Hematopoietic multipotent progenitor cell treated with erythropoietin and hydrocortisone succinate and interleukin-3 and kit ligand, for 15 days (in vitro differentiated cells): ENCODE measurements around the gene CKAP5.
"Not testable (repeated sequence)": the region's sequence is repeated elsewhere in the genome, so short reads cannot be mapped to it uniquely, and the experiment has no call there.

ENCODE experiments used
- DNase-seq: peaks from one replicate; pipeline ENCODE4 v3.0.0-alpha.2; 2015; ENCODE audit warnings: low spot score

Gene CKAP5

GRCh38 chr11:46725338-46726205 is 120.5 kb downstream of the CKAP5 start:
- DNase-seq = no peak

DNA sequence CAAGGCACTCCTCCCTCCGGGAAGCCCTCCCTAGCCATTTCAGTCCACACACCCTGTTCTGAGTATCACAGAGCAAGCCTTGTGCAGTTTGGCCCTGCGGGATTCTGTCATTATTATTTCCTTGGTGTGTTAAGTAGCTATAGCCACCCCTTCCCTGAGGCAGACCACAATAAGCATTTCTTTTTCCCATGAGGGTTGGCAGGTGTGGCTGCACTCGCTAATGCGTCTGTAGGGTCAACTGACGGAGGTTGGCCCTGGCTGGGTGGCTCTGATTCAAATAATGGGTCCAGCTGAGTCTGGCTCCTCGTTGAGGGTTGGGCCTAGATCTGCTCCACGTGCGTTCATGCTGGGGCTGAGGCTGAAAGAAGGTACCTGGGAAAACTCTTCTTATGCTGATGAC is 122.0 kb downstream of the CKAP5 start:
- no peak for DNase-seq

GRCh38 chr11:46723359-46723680 is 122.8 kb downstream of the CKAP5 start:
- no peak for DNase-seq

DNA sequence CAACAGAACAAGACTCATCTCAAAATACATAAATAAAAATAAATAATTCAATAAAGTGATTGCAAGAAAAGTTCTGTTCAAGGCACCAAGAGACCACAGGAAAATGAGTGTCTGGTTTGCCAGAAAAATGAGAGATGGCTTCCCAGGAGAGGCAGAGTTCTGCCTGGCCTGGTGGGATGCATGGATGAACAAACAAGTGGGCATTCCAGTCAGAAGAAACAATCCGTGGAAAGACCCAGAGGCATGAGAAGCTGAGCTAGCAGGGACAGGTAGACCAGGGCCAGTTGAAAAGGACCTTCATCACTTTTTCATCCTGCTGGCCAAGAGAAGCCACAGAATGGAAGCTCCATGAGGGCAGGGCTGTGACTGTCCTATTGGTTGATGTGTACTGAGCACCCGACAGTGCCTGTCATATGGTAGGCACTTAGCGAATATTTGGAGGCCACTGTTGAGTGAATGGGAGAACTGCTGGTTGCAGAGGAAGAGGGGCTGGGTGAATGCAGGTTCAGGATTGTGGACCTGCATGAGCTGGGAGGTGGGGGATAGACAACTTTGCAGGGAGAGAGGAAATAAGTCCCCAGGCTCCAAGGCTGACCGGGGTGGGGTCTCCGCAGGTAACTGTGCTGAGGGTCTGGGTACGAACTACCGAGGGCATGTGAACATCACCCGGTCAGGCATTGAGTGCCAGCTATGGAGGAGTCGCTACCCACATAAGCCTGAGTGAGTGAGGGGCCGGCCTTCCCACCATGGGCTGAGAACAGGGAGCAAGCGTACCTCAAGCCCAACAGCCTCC is 123.3 kb downstream of the CKAP5 start:
- no peak for DNase-seq

GRCh38 chr11:46721286-46721685 is 124.8 kb downstream of the CKAP5 start:
- no peak for DNase-seq

- no peak for DNase-seq
Measured at GRCh38 chr11:46719543-46720218, 126.4 kb downstream of the CKAP5 start.

DNA sequence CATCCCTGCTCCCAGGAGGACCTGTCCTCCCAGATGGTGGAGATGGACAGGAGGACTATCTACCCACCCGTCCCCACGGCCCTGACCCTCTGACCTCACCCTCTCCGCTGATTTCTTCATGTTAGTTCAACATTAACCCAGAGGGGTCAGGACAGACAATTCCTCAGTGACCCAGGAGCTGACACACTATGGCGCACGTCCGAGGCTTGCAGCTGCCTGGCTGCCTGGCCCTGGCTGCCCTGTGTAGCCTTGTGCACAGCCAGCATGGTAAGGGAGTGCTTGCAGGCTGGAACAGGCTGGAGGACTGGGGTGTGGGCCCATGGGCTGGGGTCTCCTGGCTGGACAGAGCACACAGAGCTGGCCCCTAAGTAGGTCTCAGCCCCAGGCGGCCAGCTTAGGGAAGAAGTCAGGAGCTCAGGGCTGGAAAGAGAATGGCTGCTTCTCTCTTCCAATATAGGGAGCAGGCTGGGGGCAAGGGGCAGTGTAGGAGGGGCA is 127.0 kb downstream of the CKAP5 start, which contains the start of gene F2:
Gene F2, plus strand, starts transcription at position 166 of the 495 bp plus-strand sequence. Its CDS starts 23 bp downstream, at position 189.
- no peak for DNase-seq

GRCh38 chr11:46718155-46719019 is 127.7 kb downstream of the CKAP5 start:
- no peak for DNase-seq

DNA sequence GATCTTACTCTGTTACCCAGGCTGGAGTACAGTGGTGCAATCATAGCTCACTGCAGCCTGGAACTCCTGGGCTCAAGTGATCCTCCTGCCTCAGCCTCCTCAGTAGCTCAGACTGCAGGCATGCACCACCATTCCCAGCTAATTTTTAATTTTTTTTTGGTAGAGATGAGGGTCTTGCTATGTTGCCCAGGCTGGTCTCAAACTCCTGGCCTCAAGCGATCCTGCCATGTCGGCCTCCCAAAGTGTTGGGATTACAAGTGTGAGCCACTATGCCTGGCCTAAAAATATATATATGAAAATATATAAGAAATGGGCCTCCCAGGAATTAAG is 128.3 kb downstream of the CKAP5 start:
- DNase-seq = not testable (repeated sequence)

DNA sequence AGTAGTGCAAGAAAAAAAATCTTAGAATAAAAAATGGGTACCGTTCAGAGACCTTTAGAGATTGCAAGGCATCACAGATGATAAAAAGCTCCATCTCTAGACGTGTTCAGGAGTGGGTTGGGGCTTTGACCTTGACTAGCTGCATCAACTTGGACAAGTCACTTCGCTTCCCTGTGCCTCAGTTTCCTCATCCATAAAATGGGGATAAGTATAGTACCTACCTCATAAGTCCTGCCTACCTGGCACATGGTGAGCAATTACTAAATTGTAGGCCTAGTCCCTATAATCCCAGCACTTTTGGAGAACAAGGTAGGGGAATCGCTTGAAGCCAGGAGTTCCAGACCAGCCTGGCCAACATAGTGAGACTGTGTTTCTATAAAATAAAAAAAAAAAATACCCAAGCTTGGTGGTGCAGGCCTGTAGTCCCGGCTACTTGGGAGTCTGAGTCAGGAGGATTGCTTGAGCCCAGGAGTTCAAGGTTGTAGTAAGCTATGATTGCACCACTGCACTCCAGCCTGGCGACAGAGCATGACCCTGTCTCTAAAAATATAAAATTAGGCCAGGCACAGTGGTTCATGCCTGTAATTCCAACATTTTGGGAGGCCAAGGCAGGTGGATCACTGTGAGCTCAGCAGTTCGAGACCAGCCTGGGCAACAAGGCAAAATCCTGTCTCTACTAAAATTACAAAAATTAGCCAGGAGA is 133.1 kb downstream of the CKAP5 start:
- DNase-seq = no peak

DNA sequence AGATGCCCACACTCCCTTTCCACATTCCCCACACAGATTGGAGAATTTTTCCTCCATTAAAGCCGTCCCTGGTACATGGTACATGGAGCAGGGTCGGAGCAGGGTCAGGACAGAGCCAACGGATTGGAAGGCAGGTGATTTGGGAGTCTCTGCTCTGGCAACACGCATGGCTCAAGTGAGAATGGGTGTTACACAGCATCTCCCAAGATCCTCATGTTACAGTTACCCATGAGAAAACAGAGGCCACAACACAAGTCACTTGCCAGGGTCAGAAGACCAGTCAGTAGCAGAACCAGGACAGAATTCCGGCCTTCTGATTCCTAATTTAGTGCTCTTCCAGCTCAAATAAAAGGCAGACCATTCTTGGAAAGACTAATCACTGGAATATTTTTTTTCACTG is 134.8 kb downstream of the CKAP5 start:
- DNase-seq = no peak

- DNase-seq = no peak
Measured at GRCh38 chr11:46710821-46711269, 135.2 kb downstream of the CKAP5 start.

- not testable (repeated sequence) for DNase-seq
Measured at GRCh38 chr11:46709351-46709750, 136.7 kb downstream of the CKAP5 start.

GRCh38 chr11:46706886-46707285 is 139.2 kb downstream of the CKAP5 start:
- DNase-seq = no peak

DNA sequence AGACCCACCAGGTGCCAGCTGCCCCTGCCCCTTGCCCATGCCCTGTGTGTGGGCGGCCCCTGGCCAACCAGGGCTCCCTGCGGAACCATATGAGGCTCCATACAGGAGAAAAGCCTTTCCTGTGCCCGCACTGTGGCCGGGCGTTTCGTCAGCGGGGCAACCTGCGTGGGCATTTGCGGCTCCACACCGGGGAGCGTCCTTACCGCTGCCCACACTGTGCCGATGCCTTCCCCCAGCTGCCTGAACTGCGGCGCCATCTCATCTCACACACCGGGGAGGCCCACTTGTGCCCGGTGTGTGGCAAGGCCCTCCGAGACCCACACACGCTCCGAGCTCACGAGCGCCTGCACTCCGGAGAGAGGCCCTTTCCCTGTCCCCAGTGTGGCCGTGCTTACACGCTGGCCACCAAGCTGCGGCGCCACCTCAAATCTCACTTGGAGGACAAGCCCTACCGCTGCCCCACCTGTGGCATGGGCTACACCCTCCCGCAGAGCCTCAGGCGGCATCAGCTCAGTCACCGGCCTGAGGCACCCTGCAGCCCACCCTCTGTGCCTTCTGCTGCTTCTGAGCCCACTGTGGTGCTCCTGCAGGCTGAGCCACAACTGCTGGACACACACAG is 140.9 kb downstream of the CKAP5 start:
- no peak for DNase-seq

DNA sequence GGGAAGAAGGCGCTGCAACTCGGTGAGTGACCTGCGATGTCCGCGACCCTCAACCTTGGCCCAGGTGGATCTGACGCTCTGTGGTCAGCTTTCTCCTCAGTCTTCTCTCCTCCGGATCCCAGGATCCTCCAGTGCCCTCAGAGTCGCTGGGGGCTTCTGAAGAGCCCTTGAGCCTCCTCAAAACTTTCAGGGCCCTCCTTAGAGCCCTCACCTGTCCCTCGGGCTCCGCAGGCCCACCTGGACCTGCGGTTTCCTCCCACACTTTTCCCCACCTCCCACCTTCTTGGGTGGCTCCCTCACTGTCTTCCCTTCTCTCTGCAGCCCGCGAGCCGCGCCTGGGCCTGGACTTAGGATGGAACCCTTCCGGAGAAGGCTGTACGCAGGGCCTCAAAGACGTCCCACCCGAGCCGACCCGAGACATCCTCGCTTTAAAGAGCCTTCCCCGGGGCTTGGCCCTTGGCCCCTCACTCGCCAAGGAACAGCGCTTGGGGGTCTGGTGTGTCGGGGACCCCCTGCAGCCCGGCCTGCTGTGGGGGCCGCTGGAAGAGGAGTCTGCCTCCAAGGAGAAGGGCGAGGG is 144.9 kb downstream of the CKAP5 start:
- DNase-seq = no peak

- peak; percentile 99 for DNase-seq
Measured at GRCh38 chr11:46700241-46701077, 145.6 kb downstream of the CKAP5 start, which contains the start of the genes ARHGAP1 and ZNF408. Gene ARHGAP1, minus strand, starts transcription at chr11:46700619. Its CDS starts 4,512 bp downstream, at chr11:46696107. Gene ZNF408, plus strand, starts transcription at chr11:46701031. Its CDS starts 17 bp downstream, at chr11:46701048.

- no peak for DNase-seq
Measured at GRCh38 chr11:46698597-46698996, 147.5 kb downstream of the CKAP5 start.

DNA sequence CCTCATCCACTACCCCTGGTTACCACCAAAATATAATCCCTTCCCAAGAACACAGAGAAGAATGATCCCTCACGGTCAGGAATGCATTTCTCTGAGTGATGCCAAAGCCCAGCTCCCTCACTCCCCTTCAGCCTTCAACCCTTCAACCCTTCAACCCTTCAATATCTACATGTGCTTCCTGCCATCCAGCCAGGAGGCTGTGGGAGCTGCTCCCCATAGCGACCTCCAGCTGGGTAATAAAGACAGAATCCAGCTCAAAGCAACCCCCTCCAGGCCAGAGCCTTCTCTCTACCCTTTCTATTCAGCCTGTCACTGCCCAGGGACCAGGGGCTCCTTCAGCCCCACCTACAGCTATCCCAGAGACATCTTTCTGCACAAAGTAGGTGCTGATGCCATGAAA is 148.4 kb downstream of the CKAP5 start:
- DNase-seq = no peak
